Tibial nerve (tissue), 3 donors: ENCODE data around the gene ZBTB37.

ENCODE experiments used
- POLR2A ChIP-seq, 2 donors: fragments of 450-650 bp; IDR thresholded peaks; one replicate each; pipeline ENCODE4 v1.6.1; 2017; ENCODE audit warnings: antibody characterized with exemption in 2 of 2, mild to moderate bottlenecking in 2 of 2, moderate library complexity in 2 of 2
- TF ChIP-seq, protein P1 (sequence below), 5 experiments: fragments of 200-600 bp in 3 of 5; fragments of 450-650 bp in 2 of 5; sonication (generic) in 3 of 5; IDR thresholded peaks; one replicate each; pipeline ENCODE4 v1.5.1; 2016 to 2019; ENCODE audit warnings: antibody characterized with exemption in 5 of 5, mild to moderate bottlenecking in 3 of 5, moderate library complexity in 2 of 5

DNA sequence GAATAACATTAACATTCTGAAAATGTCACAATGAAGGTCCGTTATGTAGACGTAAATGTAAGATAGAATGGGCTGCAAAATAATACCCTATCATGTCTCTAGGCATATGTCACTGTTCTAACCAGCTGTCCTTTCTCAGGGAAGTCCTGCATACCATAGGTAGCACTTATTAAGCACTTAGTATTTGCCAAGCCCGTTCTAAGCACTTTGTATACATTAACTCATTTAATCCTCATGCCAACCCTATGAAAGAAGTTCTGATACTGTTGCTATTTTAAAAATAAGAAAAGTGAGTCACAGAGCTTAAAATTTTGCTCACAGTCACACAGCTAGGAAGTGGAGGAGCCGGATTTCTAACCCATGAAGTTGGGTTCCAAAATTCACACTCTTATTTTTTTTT, 16.1 kb upstream of the ZBTB37 start:
- no peak for TF ChIP-seq POLR2A (IDR thresholded peaks at IDR 0.05)
- TF ChIP-seq, protein P1, sequence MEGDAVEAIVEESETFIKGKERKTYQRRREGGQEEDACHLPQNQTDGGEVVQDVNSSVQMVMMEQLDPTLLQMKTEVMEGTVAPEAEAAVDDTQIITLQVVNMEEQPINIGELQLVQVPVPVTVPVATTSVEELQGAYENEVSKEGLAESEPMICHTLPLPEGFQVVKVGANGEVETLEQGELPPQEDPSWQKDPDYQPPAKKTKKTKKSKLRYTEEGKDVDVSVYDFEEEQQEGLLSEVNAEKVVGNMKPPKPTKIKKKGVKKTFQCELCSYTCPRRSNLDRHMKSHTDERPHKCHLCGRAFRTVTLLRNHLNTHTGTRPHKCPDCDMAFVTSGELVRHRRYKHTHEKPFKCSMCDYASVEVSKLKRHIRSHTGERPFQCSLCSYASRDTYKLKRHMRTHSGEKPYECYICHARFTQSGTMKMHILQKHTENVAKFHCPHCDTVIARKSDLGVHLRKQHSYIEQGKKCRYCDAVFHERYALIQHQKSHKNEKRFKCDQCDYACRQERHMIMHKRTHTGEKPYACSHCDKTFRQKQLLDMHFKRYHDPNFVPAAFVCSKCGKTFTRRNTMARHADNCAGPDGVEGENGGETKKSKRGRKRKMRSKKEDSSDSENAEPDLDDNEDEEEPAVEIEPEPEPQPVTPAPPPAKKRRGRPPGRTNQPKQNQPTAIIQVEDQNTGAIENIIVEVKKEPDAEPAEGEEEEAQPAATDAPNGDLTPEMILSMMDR (IDR thresholded peaks at IDR 0.05) = no peak
